Neural progenitor cell (in vitro differentiated cells): ENCODE data around the gene ARL6IP1.

Source experiments
- EZH2 ChIP-seq: fragments of 200-600 bp; sonication (generic); IDR thresholded peaks from 2 replicates; pipeline ENCODE4 v1.6.1; 2017; ENCODE audit warnings: antibody characterized with exemption, mild to moderate bottlenecking, moderate library complexity
- EZH2phosphoT487 ChIP-seq: fragments of 200-600 bp; sonication (generic); IDR thresholded peaks from 2 replicates; pipeline ENCODE4 v1.6.1; 2017; ENCODE audit warnings: antibody characterized with exemption
- TF ChIP-seq, protein P1 (sequence below): fragments of 200-600 bp; sonication (generic); IDR thresholded peaks from 2 replicates; pipeline ENCODE4 v1.5.1; 2017; ENCODE audit warnings: antibody characterized with exemption, mild to moderate bottlenecking

- TF ChIP-seq, protein P1, sequence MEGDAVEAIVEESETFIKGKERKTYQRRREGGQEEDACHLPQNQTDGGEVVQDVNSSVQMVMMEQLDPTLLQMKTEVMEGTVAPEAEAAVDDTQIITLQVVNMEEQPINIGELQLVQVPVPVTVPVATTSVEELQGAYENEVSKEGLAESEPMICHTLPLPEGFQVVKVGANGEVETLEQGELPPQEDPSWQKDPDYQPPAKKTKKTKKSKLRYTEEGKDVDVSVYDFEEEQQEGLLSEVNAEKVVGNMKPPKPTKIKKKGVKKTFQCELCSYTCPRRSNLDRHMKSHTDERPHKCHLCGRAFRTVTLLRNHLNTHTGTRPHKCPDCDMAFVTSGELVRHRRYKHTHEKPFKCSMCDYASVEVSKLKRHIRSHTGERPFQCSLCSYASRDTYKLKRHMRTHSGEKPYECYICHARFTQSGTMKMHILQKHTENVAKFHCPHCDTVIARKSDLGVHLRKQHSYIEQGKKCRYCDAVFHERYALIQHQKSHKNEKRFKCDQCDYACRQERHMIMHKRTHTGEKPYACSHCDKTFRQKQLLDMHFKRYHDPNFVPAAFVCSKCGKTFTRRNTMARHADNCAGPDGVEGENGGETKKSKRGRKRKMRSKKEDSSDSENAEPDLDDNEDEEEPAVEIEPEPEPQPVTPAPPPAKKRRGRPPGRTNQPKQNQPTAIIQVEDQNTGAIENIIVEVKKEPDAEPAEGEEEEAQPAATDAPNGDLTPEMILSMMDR = no peak
- TF ChIP-seq EZH2 = no peak
- TF ChIP-seq EZH2phosphoT487 = no peak
Observed at GRCh38 chr16:18796377-18796776, 5.0 kb downstream of the ARL6IP1 start.
